BE2C (cell line): ENCODE data around the gene UBE2O.

Experiments used
- DNase-seq: peaks from one replicate; pipeline ENCODE4 v3.0.0-alpha.2; 2020
- H3K27me3 ChIP-seq: fragments of 250-450 bp; sonication (Bioruptor Pico); 2 replicates; pipeline ENCODE4 v1.5.1; 2020; ENCODE audit warnings: mild to moderate bottlenecking
- H3K36me3 ChIP-seq: fragments of 250-450 bp; sonication (Bioruptor Pico); 2 replicates; pipeline ENCODE4 v1.5.1; 2020; ENCODE audit warnings: mild to moderate bottlenecking
- H3K4me1 ChIP-seq: fragments of 250-450 bp; sonication (Bioruptor Pico); 2 replicates; pipeline ENCODE4 v1.5.1; 2020
- H3K4me3 ChIP-seq: 2 replicates; pipeline ENCODE4 v1.5.1; 2011; ENCODE audit warnings: low read depth, low read length
- H3K9me3 ChIP-seq: fragments of 250-450 bp; sonication (Bioruptor Pico); 2 replicates; pipeline ENCODE4 v1.5.1; 2020
- TF ChIP-seq, protein P1 (sequence below): IDR thresholded peaks from 2 replicates; pipeline ENCODE4 v1.5.1; 2012; ENCODE audit warnings: mild to moderate bottlenecking, low read depth, low read length

UBE2O gene

DNA sequence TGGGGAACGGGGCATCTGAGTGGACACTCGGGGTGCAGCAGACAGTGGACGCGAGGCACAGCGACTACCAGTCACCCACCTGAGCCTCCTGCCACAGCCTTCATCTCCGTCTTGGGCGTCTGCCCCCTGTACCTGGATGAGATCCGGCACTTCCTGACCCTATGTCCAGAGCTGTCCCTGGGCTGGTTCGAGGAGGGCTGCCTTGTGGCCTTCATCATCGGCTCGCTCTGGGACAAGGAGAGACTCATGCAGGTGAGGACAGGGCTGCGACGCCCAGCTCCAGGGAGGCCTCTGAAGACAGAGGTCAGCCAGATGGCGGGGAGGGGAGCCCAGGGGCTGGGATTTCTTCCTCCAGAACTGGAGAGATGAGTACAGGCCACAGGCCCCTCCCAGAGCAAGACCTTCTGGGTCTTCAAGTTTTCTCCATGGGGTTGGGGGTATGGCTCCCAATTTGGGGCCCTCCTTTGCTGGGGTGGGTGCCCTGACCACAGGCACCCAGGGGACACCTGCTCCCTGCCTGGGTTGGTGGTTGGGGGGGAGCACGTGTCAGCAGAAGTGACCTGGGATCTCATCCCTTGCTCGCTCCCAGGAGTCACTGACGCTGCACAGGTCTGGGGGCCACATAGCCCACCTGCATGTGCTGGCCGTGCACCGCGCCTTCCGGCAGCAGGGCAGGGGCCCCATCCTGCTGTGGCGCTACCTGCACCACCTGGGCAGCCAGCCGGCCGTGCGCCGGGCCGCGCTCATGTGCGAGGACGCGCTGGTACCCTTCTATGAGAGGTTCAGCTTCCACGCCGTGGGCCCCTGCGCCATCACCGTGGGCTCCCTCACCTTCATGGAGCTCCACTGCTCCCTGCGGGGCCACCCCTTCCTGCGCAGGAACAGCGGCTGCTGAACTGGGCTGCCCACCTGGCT lies 16.4 kb upstream of the UBE2O start:
- TF ChIP-seq, protein P1, sequence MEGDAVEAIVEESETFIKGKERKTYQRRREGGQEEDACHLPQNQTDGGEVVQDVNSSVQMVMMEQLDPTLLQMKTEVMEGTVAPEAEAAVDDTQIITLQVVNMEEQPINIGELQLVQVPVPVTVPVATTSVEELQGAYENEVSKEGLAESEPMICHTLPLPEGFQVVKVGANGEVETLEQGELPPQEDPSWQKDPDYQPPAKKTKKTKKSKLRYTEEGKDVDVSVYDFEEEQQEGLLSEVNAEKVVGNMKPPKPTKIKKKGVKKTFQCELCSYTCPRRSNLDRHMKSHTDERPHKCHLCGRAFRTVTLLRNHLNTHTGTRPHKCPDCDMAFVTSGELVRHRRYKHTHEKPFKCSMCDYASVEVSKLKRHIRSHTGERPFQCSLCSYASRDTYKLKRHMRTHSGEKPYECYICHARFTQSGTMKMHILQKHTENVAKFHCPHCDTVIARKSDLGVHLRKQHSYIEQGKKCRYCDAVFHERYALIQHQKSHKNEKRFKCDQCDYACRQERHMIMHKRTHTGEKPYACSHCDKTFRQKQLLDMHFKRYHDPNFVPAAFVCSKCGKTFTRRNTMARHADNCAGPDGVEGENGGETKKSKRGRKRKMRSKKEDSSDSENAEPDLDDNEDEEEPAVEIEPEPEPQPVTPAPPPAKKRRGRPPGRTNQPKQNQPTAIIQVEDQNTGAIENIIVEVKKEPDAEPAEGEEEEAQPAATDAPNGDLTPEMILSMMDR = no peak

DNA sequence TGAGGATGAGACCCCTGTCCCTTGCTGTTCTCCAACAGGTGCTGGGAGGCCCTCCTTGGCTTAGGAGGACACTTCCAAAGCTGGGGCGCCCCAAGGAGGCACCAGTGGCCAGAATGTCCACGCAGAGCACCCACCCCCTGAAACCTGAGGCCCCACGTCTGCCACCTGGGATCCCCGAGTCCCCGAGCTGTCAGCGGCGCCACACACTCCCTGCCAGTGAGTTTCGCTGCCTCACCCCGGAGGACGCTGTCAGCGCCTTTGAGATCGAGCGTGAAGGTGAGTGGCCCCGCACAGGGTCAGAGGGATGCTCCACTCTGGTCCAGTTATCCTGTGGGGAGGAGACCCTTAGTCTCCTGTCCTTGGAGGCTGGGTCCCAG lies 15.7 kb upstream of the UBE2O start:
- TF ChIP-seq, protein P1 = no peak
- H3K36me3 ChIP-seq = no peaks in the 10 kb centered on the region
- no peaks in the 10 kb centered on the region for H3K9me3 ChIP-seq
- DNase-seq = no peak
- no peaks in the 10 kb centered on the region for H3K4me1 ChIP-seq
- no peaks in the 10 kb centered on the region for H3K27me3 ChIP-seq
- H3K4me3 ChIP-seq = no peak overlapping the region

More for the DNA sequence above, 16.4 kb upstream of the UBE2O start:
- no peaks in the 10 kb centered on the region for H3K9me3 ChIP-seq
- no peaks in the 10 kb centered on the region for H3K4me1 ChIP-seq
- H3K36me3 ChIP-seq = no peaks in the 10 kb centered on the region
- H3K4me3 ChIP-seq = no peak overlapping the region
- H3K27me3 ChIP-seq = no peaks in the 10 kb centered on the region
- no peak for DNase-seq

DNA sequence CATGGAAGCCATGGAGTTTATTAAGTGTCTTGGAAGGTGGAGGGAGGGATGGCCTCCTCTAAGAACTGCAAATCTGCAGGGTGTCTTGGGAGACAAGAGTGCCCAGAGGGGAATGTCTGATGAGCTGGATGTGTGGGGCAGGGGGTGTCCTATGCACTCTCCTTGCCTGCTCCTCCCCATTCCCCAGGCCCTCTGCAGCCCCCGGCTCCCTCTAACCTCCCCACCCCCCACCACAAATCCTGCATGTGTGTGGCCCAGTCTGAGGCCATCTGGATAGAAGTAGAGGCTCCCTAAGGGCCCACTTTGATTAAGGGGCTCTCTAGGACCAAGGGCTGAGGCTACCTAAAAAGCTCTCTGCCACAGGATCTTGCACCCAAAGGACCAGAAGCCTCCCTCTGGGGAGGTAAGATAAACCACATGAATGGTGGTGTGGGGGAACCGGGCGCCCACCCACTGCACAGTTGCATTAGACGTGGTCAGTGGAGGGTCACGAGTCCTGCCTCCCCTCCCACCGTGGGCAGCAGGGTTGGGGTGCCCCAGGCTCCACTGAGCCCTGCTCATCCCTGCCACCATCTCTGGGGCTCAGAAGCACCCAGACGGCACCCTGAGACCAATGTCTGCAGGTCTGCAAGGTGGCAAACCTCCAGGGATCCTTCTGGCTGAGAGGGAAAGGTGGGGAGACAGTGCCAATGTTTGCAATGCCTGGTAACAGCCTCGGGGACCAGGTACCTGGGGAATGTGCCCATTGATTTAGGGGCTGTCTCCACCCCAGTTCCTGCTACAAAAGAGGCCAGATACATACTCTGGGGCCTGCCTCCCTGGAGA lies 15.1 kb upstream of the UBE2O start:
- DNase-seq = no peak
- H3K9me3 ChIP-seq = no peaks in the 10 kb centered on the region
- H3K27me3 ChIP-seq = no peaks in the 10 kb centered on the region
- TF ChIP-seq, protein P1 = no peak
- H3K4me1 ChIP-seq = no peaks in the 10 kb centered on the region
- no peaks in the 10 kb centered on the region for H3K36me3 ChIP-seq
- no peak overlapping the region for H3K4me3 ChIP-seq

DNA sequence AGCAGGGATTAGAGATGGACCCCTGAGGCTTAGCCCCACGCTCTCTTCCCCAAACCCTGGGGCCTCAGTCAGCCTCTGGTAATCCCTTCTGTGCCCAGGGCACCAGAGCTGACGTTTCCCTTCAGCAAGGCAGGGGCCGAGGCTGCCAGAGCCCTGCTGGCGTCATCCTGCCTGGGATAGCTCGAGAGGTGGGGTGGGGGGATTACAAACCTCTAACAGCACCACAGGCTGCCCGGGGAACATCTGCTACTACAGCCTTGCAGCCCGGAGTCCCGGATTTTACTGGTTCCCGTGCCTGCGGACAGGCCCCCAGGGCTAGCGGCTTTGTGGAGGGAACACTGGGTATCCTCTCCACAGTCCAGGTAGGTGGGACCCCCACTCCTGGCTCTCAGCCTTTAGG lies 14.4 kb upstream of the UBE2O start, which contains the start of gene AANAT:
AANAT (plus strand) TSS at position 238 of the 400 bp plus-strand sequence. CDS start 1,144 bp downstream, outside the sequence.
- no peaks in the 10 kb centered on the region for H3K36me3 ChIP-seq
- no peaks in the 10 kb centered on the region for H3K9me3 ChIP-seq
- no peaks in the 10 kb centered on the region for H3K27me3 ChIP-seq
- H3K4me3 ChIP-seq = no peak within 1 kb of the TSS
- TF ChIP-seq, protein P1 = no peak
- DNase-seq = no peak
- H3K4me1 ChIP-seq = no peaks in the 10 kb centered on the region

DNA sequence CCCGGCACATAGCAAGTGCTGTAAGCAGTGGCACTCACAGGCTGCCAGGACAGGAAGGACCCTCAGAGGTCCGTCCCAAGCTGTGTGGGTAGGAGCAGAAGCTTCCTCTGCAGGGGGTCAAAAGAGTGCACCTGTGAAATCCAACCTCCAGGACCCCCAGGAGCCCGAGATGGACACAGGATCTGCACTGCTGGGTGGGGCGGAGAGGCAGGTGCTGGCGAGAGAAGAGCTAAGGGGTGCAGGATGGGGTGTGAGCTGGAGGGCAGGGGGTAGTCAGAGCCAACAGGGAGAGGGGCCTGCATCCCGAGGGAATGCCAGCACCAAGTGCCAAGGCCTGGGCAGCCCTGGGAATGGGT lies 13.8 kb upstream of the UBE2O start:
- no peak for DNase-seq
- no peaks in the 10 kb centered on the region for H3K4me1 ChIP-seq
- TF ChIP-seq, protein P1 = no peak
- no peaks in the 10 kb centered on the region for H3K27me3 ChIP-seq
- H3K36me3 ChIP-seq = no peaks in the 10 kb centered on the region
- H3K9me3 ChIP-seq = no peaks in the 10 kb centered on the region
- no peak overlapping the region for H3K4me3 ChIP-seq
